ENCODE data around the gene HBG2.
"Not testable (repeated sequence)": the region's sequence is repeated elsewhere in the genome, so short reads cannot be mapped to it uniquely, and the experiment has no call there.

HBG2 gene

GRCh38 chr11:5254646-5255413 is at the start of gene HBG2:
HBG2 (minus strand) TSS chr11:5254781; CDS start chr11:5254728, 53 bp downstream.
- not testable (repeated sequence) for DNase-seq

GRCh38 chr11:5304046-5304445 is 49.5 kb upstream of the HBG2 start:
- no peak for DNase-seq

GRCh38 chr11:5303626-5304025 is 49.0 kb upstream of the HBG2 start:
- no peak for DNase-seq

- no peak for DNase-seq
These were observed 47.3 kb upstream of the HBG2 start, which contains the start of gene OR51B4 for GRCh38 chr11:5301846-5302245. OR51B4 (minus strand) TSS chr11:5301946; CDS start chr11:5301946, 0 bp downstream.

- DNase-seq = no peak
These were observed 45.7 kb upstream of the HBG2 start for GRCh38 chr11:5300251-5300650.

- no peak for DNase-seq
These were observed 43.9 kb upstream of the HBG2 start for GRCh38 chr11:5298451-5298850.

GRCh38 chr11:5297721-5298323 is 43.2 kb upstream of the HBG2 start:
- DNase-seq = no peak

- not testable (repeated sequence) for DNase-seq
These were observed 39.9 kb upstream of the HBG2 start for GRCh38 chr11:5294342-5294995.

- no peak for DNase-seq
These were observed 38.4 kb upstream of the HBG2 start for GRCh38 chr11:5293028-5293427.

GRCh38 chr11:5291207-5291838 is 36.7 kb upstream of the HBG2 start:
- DNase-seq = no peak

- no peak for DNase-seq
These were observed 35.5 kb upstream of the HBG2 start for GRCh38 chr11:5290106-5290505.

- DNase-seq = no peak
These were observed 35.1 kb upstream of the HBG2 start for GRCh38 chr11:5289696-5290095.

- no peak for DNase-seq
These were observed 34.4 kb upstream of the HBG2 start for GRCh38 chr11:5288906-5289550.

- no peak for DNase-seq
These were observed 33.7 kb upstream of the HBG2 start for GRCh38 chr11:5288108-5288905.

GRCh38 chr11:5286901-5287300 is 32.3 kb upstream of the HBG2 start:
- DNase-seq = no peak

GRCh38 chr11:5286351-5286750 is 31.8 kb upstream of the HBG2 start:
- DNase-seq = no peak

- DNase-seq = no peak
These were observed 31.2 kb upstream of the HBG2 start for GRCh38 chr11:5285703-5286340.

GRCh38 chr11:5284637-5285036 is 30.1 kb upstream of the HBG2 start:
- DNase-seq = no peak

GRCh38 chr11:5283882-5284281 is 29.3 kb upstream of the HBG2 start:
- no peak for DNase-seq

- DNase-seq = no peak
These were observed 28.5 kb upstream of the HBG2 start for GRCh38 chr11:5283086-5283485.

- DNase-seq = no peak
These were observed 28.0 kb upstream of the HBG2 start for GRCh38 chr11:5282628-5283027.

GRCh38 chr11:5281596-5281995 is 27.0 kb upstream of the HBG2 start:
- no peak for DNase-seq
